A549 (cell line): Measurements from ENCODE around the gene F2RL1. TPM values are rescaled to one million over a fixed set of nuclear protein-coding genes. Genes with fewer than 3 reads are reported as not detected.
A peak's percentile ranks its signal among the peaks of the same experiment; 100 is the strongest.

Source experiments
- ATAC-seq, 2 experiments: fragments of 200-7000 bp in 1 of 2; fragments of >200 bp in 1 of 2; cut with Nextera tagmentation in 1 of 2; cut with Tn5 transposase in 1 of 2; 3 replicates each; pipeline versions ENCODE4 v1.8.0 to v1.9.1; 2018 to 2020; ENCODE audit warnings: mild to moderate bottlenecking in 1 of 2, moderate library complexity in 1 of 2
- CTCF ChIA-PET: fragments of 300-600 bp; sonication (Branson Sonifier 250); formaldehyde crosslinking; extraction: SDS; loops from one replicate; lab custom pipeline; 2021; ENCODE audit warnings: antibody characterized with exemption, inconsistent platforms; lab: Yijun Ruan, JAX
- POLR2A ChIA-PET: fragments of 350-600 bp; formaldehyde crosslinking; extraction: SDS; loops from one replicate; lab custom pipeline; 2021; ENCODE audit warnings: antibody characterized with exemption, inconsistent platforms; lab: Yijun Ruan, JAX
- DNase-seq, 2 experiments: peaks; one replicate each; pipeline versions ENCODE4 v3.0.0 to v3.0.0-alpha.2; 2011 to 2016; ENCODE audit warnings: low read depth in 1 of 2, low spot score in 1 of 2
- FAIRE-seq: peaks from 2 replicates; lab custom pipeline; 2011; peaks lifted over from hg19 to GRCh38; lab: Jason Lieb, UNC
- H3K27ac ChIP-seq, 2 experiments: fragments of >200 bp; sonication (Bioruptor Twin); formaldehyde crosslinking; 3 replicates each; pipeline ENCODE4 v1.5.1; 2016 to 2017
- H3K4me1 ChIP-seq: fragments of >200 bp; sonication (Bioruptor Twin); formaldehyde crosslinking; 3 replicates; pipeline ENCODE4 v1.6.1; 2016
- H3K4me2 ChIP-seq: fragments of >200 bp; sonication (Bioruptor Twin); formaldehyde crosslinking; 3 replicates; pipeline ENCODE4 v1.6.1; 2016
- H3K4me3 ChIP-seq: fragments of >200 bp; sonication (Bioruptor Twin); formaldehyde crosslinking; 3 replicates; pipeline ENCODE4 v1.5.1; 2016
- H3K9me3 ChIP-seq: fragments of >200 bp; sonication (Bioruptor Twin); formaldehyde crosslinking; 3 replicates; pipeline ENCODE4 v1.6.1; 2016
- ATOH8 ChIP-seq: fragments of 250-450 bp; sonication (Bioruptor Pico); IDR thresholded peaks from 2 replicates; pipeline ENCODE4 v1.5.0; 2020; ENCODE audit warnings: low read depth, mild to moderate bottlenecking, moderate library complexity
- BCL3 ChIP-seq: fragments of >200 bp; sonication (Bioruptor Twin); formaldehyde crosslinking; IDR thresholded peaks from 3 replicates; pipeline ENCODE4 v1.6.1; 2016
- CHD2 ChIP-seq: fragments of 150-350 bp; IDR thresholded peaks from 2 replicates; pipeline ENCODE4 v1.6.1; 2014; ENCODE audit warnings: low read length; ENCODE audit not compliant: partially characterized antibody
- CHD4 ChIP-seq: fragments of 200-600 bp; sonication (generic); IDR thresholded peaks from 2 replicates; pipeline ENCODE4 v1.6.1; 2016; ENCODE audit warnings: antibody characterized with exemption, mild to moderate bottlenecking, borderline replicate concordance
- EHF ChIP-seq: fragments of 250-450 bp; sonication (Bioruptor Pico); IDR thresholded peaks from 2 replicates; pipeline ENCODE4 v1.5.0; 2020; ENCODE audit warnings: mild to moderate bottlenecking
- FOSL2 ChIP-seq, 2 experiments: fragments of 450-650 bp in 1 of 2; fragments of >200 bp in 1 of 2; sonication (Bioruptor Twin) in 1 of 2; formaldehyde crosslinking; IDR thresholded peaks; 2 replicates each; pipeline versions ENCODE4 v1.5.0 to v1.6.1; 2016 to 2020; ENCODE audit warnings: mild to moderate bottlenecking in 1 of 2, moderate library complexity in 1 of 2
- FOXS1 ChIP-seq: fragments of 250-450 bp; sonication (Bioruptor Pico); IDR thresholded peaks from 2 replicates; pipeline ENCODE4 v1.5.0; 2020; ENCODE audit warnings: mild to moderate bottlenecking, moderate library complexity
- GATA3 ChIP-seq: IDR thresholded peaks from 2 replicates; pipeline ENCODE4 v1.6.1; 2012; ENCODE audit warnings: borderline replicate concordance
- HOXB13 ChIP-seq: fragments of 250-450 bp; sonication (Bioruptor Pico); IDR thresholded peaks from 2 replicates; pipeline ENCODE4 v1.5.0; 2020; ENCODE audit warnings: low read depth, mild to moderate bottlenecking, moderate library complexity
- HOXB5 ChIP-seq: fragments of 250-450 bp; sonication (Bioruptor Pico); IDR thresholded peaks from 2 replicates; pipeline ENCODE4 v1.5.0; 2020; ENCODE audit warnings: mild to moderate bottlenecking, moderate library complexity
- JUN ChIP-seq, 2 experiments: fragments of >200 bp; sonication (Bioruptor Twin); formaldehyde crosslinking; IDR thresholded peaks; 2 replicates in 1 of 2; 3 replicates in 1 of 2; pipeline ENCODE4 v1.6.1; 2016 to 2017
- NFE2L2 ChIP-seq: fragments of 150-350 bp; conservative IDR thresholded peaks from 2 replicates; pipeline ENCODE4 v1.6.1; 2014; ENCODE audit warnings: low read length
- PBX3 ChIP-seq: IDR thresholded peaks from 2 replicates; pipeline ENCODE4 v1.6.1; 2012
- PHF8 ChIP-seq: fragments of 200-600 bp; sonication (generic); IDR thresholded peaks from 2 replicates; pipeline ENCODE4 v1.6.1; 2016; ENCODE audit warnings: low read depth, mild to moderate bottlenecking, antibody characterized with exemption, moderate library complexity, borderline replicate concordance
- POLR2A ChIP-seq: IDR thresholded peaks from 2 replicates; pipeline ENCODE4 v1.6.1; 2012; ENCODE audit warnings: mild to moderate bottlenecking, low read length
- RARB ChIP-seq: fragments of 250-450 bp; sonication (Bioruptor Pico); IDR thresholded peaks from 2 replicates; pipeline ENCODE4 v1.8.0; 2021; ENCODE audit warnings: mild to moderate bottlenecking, moderate library complexity
- SMC3 ChIP-seq: fragments of >200 bp; sonication (Bioruptor Twin); formaldehyde crosslinking; IDR thresholded peaks from 3 replicates; pipeline ENCODE4 v1.6.1; 2018; ENCODE audit warnings: inconsistent platforms
- TFCP2L1 ChIP-seq: fragments of 250-450 bp; sonication (Bioruptor Pico); IDR thresholded peaks from 2 replicates; pipeline ENCODE4 v1.5.0; 2021; ENCODE audit warnings: mild to moderate bottlenecking
- WGBS: methylation state at CpG from one replicate; pipeline ENCODE4 v1.1.6; 2017; ENCODE audit errors: missing lambda C conversion rate; 5-methylcytosine and 5-hydroxymethylcytosine counted together
- polyA plus RNA-seq, 4 experiments: library from polyadenylated mRNA; depleted of rRNA in 3 of 4; stranded (reverse); fragments of >200 nt; fragmentation: RNase III in 1 of 4; extraction: RNeasy Plus Mini Kit Qiagen cat#74134 plus additional on column Dnase treatment in 1 of 4; gene quantifications; 2 replicates in 3 of 4; 3 replicates in 1 of 4; pipeline ENCODE4 v1.2.3, GENCODE V29; 2011 to 2017
- TF ChIP-seq, protein P1 (sequence below): fragments of 450-650 bp; IDR thresholded peaks from 2 replicates; pipeline ENCODE4 v1.6.1; 2014; ENCODE audit warnings: antibody characterized with exemption

The F2RL1 gene
- polyA plus RNA-seq, 2 of the 4 experiments (the other 2 are of a cell fraction), result 88.7 to 226 TPM

DNA sequence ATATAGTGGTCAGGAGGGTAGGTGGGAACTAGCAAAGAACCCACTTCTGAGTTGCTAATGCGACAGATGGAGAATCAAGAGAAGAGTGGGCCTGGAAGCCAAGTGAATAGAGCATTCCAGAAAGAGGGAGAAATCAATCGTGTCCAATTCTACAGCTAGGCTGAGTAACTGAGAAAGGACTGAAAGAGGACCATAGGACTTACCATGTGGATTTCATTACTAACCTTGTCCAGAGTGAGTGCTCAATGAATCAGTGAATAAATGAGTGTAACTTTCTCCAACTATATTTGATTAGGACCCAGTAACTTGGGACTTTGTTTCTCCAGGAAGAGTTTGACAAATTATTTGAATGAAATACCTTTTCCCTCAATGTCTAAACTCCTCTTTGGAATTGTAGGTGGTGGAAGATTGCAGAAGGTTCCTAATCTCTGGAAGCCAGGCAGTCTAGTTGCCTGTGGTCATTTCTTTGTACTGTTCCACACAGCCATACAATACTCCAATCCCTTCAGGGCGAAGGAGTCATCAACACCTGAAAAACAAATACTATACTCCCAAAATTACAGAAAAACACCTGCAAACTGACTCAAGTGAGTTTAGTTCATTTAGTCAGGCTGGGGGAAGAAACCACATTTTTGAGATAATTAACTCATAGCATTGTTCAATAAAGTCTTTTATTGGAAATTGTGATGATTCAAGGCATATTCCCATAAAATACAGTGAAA is 2.6 kb upstream of the F2RL1 start:
- TF ChIP-seq GATA3 (no peak), PBX3 (no peak), POLR2A (no peak), CHD2 (no peak), RARB (CRISPR knock-in tag) (no peak), FOXS1 (CRISPR knock-in tag) (no peak), EHF (CRISPR knock-in tag) (no peak), CHD4 (no peak), ATOH8 (no peak), FOSL2 (IDR thresholded peaks at IDR 0.05) (no peak), FOSL2 (CRISPR knock-in tag; IDR thresholded peaks at IDR 0.05) (no peak), HOXB5 (CRISPR knock-in tag) (no peak), SMC3 (no peak)
- TF ChIP-seq, protein P1, sequence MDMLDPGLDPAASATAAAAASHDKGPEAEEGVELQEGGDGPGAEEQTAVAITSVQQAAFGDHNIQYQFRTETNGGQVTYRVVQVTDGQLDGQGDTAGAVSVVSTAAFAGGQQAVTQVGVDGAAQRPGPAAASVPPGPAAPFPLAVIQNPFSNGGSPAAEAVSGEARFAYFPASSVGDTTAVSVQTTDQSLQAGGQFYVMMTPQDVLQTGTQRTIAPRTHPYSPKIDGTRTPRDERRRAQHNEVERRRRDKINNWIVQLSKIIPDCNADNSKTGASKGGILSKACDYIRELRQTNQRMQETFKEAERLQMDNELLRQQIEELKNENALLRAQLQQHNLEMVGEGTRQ, result no peak
- ATAC-seq (no peak), DNase-seq (no peak), FAIRE-seq (peak; percentile 43)
- CTCF ChIA-PET, result interaction anchor here (0.7 to 4.5 kb wide), 10 partner anchors 10 to 101 kb away, joined by 3 to 31 read pairs (median 4); partner anchors contain the start of gene F2R
- Histone ChIP-seq H3K27ac (peak overlapping the region; percentile 75 to 94), H3K4me3 (no peak overlapping the region), H3K9me3 (no peaks in the 10 kb centered on the region), H3K4me2 (peak overlapping the region; percentile 6; the same call in 2 of the 3 replicates), H3K4me1 (peaks cover 60% of the 10 kb centered on the region)
- POLR2A ChIA-PET, result interaction anchor here (3.0 to 11.4 kb wide), 2 partner anchors 10 to 11 kb away, joined by 24 to 218 read pairs; no protein-coding TSS in a partner anchor
- 90% methylated on average over 3 of the region's 3 CpGs for WGBS

GRCh38 chr5:76819851-76820525 is 1.2 kb downstream of the F2RL1 start:
- peak; percentile 47 to 63 for DNase-seq
- no peak for FAIRE-seq
- POLR2A ChIA-PET, result interaction anchor here (1.0 to 11.4 kb wide), 6 partner anchors 9 to 110 kb away, joined by 3 to 218 read pairs (median 6); no protein-coding TSS in a partner anchor
- Histone ChIP-seq H3K4me1 (peaks cover 68% of the 10 kb centered on the region), H3K4me3 (peak overlapping the region; percentile 88), H3K27ac (peak overlapping the region; percentile 83 to 94), H3K4me2 (peak overlapping the region; percentile 87), H3K9me3 (no peaks in the 10 kb centered on the region)
- TF ChIP-seq PHF8 (peak; percentile 57), TFCP2L1 (CRISPR knock-in tag) (no peak), HOXB13 (0 out of 2 replicates have a peak, but pooled peaks have one; percentile 36), JUN (IDR thresholded peaks at IDR 0.05) (peak in 1 of 2 experiments; percentile 17; a peak in 1 of 5 replicates), BCL3 (no peak), FOSL2 (IDR thresholded peaks at IDR 0.05) (no peak), FOSL2 (CRISPR knock-in tag; IDR thresholded peaks at IDR 0.05) (no peak), NFE2L2 (no peak)
- ATAC-seq, result peak; percentile 26 to 35; a peak in 4 of 6 replicates
- CTCF ChIA-PET, result interaction anchor here (1.1 to 4.5 kb wide), 5 partner anchors 28 to 257 kb away, joined by 3 to 18 read pairs (median 4); no protein-coding TSS in a partner anchor
- 17% methylated on average over 25 of the region's 31 CpGs for WGBS
